ENCODE data around the gene CERT1.

- no peak for TF ChIP-seq CTCF (conservative IDR thresholded peaks at IDR 0.05; ENCODE audit: low read length)
- no peak for TF ChIP-seq EZH2phosphoT487 (IDR thresholded peaks at IDR 0.05; ENCODE audit: borderline replicate concordance, low read depth, low read length)
Measured at GRCh38 chr5:75340714-75341478, 170.5 kb downstream of the CERT1 start.

Data from OCI-LY7 (cell line).